Ovary (tissue), 9 donors: ENCODE measurements around the gene ROBO1. TPM values are rescaled to one million over a fixed set of nuclear protein-coding genes. Genes with fewer than 3 reads are reported as not detected.
"Not testable (repeated sequence)": the region's sequence is repeated elsewhere in the genome, so short reads cannot be mapped to it uniquely, and the experiment has no call there.

Experiments used
- DNase-seq, 5 donors: peaks; one replicate each; pipeline ENCODE4 v3.0.0-alpha.2; 2019 to 2020
- H3K27ac ChIP-seq, 2 donors: fragments of 200-600 bp; one replicate each; pipeline versions ENCODE4 v1.5.1 to v1.8.0; 2019 to 2022
- H3K27me3 ChIP-seq: fragments of 200-600 bp; one replicate; pipeline ENCODE4 v1.8.0; 2022
- H3K36me3 ChIP-seq: fragments of 200-600 bp; sonication (generic); one replicate; pipeline ENCODE4 v1.5.1; 2019
- H3K4me1 ChIP-seq: one replicate; pipeline ENCODE4 v1.8.1; 2013; ENCODE audit warnings: mild to moderate bottlenecking, moderate library complexity; ENCODE audit not compliant: insufficient read depth
- H3K4me3 ChIP-seq: fragments of 200-600 bp; sonication (generic); one replicate; pipeline ENCODE4 v1.5.1; 2017
- H3K9me3 ChIP-seq, 2 donors: fragments of 200-600 bp in 1 of 2; sonication (generic) in 1 of 2; one replicate each; pipeline versions ENCODE4 v1.5.1 to v1.8.1; 2013 to 2019; ENCODE audit warnings: mild to moderate bottlenecking in 1 of 2, moderate library complexity in 1 of 2
- EP300 ChIP-seq: sonication (generic); formaldehyde crosslinking; IDR thresholded peaks from one replicate; pipeline ENCODE4 v1.6.1; 2017; ENCODE audit warnings: antibody characterized with exemption
- POLR2A ChIP-seq: fragments of 450-650 bp; IDR thresholded peaks from one replicate; pipeline ENCODE4 v1.6.1; 2017; ENCODE audit warnings: antibody characterized with exemption, mild to moderate bottlenecking, moderate library complexity
- WGBS, 3 donors: extraction: QIAGEN DNeasy Blood & Tissue Kit in 1 of 3; methylation state at CpG; one replicate each; pipeline versions ENCODE4 v1.1.5 to v1.1.7; 2013 to 2017; 5-methylcytosine and 5-hydroxymethylcytosine counted together
- intact Hi-C, 4 donors: fragments of 100-400 bp; cut with DNase I; formaldehyde crosslinking; loops; one replicate each; pipeline versions ENCODE4 v1.11.0 to v1.15.1; 2022 to 2023
- polyA plus RNA-seq, 2 donors: library from polyadenylated mRNA; stranded (reverse); fragments of 200-250 nt in 1 of 2; fragments of 350-450 nt in 1 of 2; fragmentation: Illumina TruSeq in 1 of 2; extraction: RNeasy Lipid Tissue Mini Kit (QIAGEN cat#74804) in 1 of 2; gene quantifications; one replicate each; pipeline ENCODE4 v1.2.3, GENCODE V29; 2013 to 2014
- total RNA-seq, 7 donors: library from RNA; depleted of rRNA in 2 of 7; stranded (reverse); fragments of >200 nt in 2 of 7; fragmentation: NEBNext Ultra II Directional in 3 of 7; extraction: Animal tissue kit (Norgen Biotek cat#: 25700) in 3 of 7; gene quantifications; one replicate each; pipeline versions ENCODE4 v1.1.0 to v1.2.4, GENCODE V29; 2016 to 2023
- TF ChIP-seq, protein P1 (sequence below), 3 donors: fragments of 450-650 bp in 2 of 3; fragments of 200-600 bp in 1 of 3; IDR thresholded peaks; one replicate each; pipeline versions ENCODE4 v1.5.1 to v1.8.0; 2016 to 2022; ENCODE audit warnings: antibody characterized with exemption in 3 of 3, mild to moderate bottlenecking in 1 of 3
- donor health status: DM: no; HTN: no; CAD: no; lungs with moderate emphysema.
- donor health status: DM: no; HTN: no; CAD: no.
- donor health status: Bipolar disorder and iron deficiency.
- donor health status: DM: yes; HTN: yes; CAD: no.
- donor health status: DM: no; HTN: no; CAD: no.
- donor health status: DM: yes; HTN: yes; CAD: no.

Gene ROBO1
- total and polyA plus RNA-seq, 9 donors: 17.2 to 49.5 (median 29.0) TPM

DNA sequence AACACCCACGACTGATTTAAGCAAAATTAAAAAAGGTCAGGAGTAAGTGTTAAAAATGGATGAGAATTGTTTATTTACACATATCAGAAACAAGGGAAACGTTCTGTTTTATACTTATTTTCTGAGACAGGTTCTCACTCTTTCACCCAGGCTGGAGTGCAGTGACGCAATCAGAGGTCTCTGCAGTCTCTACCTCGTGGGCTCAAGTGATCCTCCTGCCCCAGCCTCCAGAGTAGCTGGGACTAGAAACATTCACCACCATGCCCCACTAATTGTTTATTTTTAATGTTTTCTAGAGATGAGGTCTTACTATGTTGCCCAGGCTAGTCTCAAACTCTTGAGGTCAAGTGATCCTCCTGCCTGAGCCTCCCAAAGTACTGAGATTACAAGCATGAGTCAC is 1080.3 kb downstream of the ROBO1 start:
- no peak for DNase-seq
- H3K4me3 ChIP-seq: no peak overlapping the region
- H3K36me3 ChIP-seq: no peaks in the 10 kb centered on the region
- no peaks in the 10 kb centered on the region for H3K4me1 ChIP-seq
- 85 to 87% (median 86%) methylated on average over 4 of the region's 4 CpGs for WGBS, 3 donors
- H3K27ac ChIP-seq: no peak overlapping the region
- no peaks in the 10 kb centered on the region for H3K27me3 ChIP-seq
- TF ChIP-seq, protein P1, sequence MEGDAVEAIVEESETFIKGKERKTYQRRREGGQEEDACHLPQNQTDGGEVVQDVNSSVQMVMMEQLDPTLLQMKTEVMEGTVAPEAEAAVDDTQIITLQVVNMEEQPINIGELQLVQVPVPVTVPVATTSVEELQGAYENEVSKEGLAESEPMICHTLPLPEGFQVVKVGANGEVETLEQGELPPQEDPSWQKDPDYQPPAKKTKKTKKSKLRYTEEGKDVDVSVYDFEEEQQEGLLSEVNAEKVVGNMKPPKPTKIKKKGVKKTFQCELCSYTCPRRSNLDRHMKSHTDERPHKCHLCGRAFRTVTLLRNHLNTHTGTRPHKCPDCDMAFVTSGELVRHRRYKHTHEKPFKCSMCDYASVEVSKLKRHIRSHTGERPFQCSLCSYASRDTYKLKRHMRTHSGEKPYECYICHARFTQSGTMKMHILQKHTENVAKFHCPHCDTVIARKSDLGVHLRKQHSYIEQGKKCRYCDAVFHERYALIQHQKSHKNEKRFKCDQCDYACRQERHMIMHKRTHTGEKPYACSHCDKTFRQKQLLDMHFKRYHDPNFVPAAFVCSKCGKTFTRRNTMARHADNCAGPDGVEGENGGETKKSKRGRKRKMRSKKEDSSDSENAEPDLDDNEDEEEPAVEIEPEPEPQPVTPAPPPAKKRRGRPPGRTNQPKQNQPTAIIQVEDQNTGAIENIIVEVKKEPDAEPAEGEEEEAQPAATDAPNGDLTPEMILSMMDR (IDR thresholded peaks at IDR 0.05): no peak
- no peak for TF ChIP-seq POLR2A
- intact Hi-C loops: no loop called here
- no peaks in the 10 kb centered on the region for H3K9me3 ChIP-seq

DNA sequence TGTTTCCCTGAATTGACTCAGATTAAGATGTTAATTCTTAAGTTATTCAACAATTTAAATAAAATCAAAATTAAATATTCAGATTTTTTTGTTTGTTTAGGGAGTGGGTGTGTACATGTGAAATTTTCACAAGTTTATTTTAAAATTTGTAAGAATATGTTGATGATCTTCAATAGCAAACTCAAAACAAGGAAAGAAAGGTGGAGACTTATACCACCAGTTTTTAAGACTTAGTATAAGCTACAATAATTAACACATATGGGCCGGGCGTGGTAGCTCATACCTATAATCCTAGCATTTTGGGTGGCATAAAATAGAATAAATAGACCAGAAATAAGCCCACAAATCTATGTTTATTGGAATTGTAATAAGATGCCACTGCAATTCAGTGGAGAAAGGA is 1084.5 kb downstream of the ROBO1 start:
- 97 to 100% (median 99%) methylated on average over 2 of the region's 2 CpGs for WGBS, 3 donors
- no peak overlapping the region for H3K4me3 ChIP-seq
- TF ChIP-seq EP300 (no peak), POLR2A (no peak)
- TF ChIP-seq, protein P1 (IDR thresholded peaks at IDR 0.05): no peak

DNA sequence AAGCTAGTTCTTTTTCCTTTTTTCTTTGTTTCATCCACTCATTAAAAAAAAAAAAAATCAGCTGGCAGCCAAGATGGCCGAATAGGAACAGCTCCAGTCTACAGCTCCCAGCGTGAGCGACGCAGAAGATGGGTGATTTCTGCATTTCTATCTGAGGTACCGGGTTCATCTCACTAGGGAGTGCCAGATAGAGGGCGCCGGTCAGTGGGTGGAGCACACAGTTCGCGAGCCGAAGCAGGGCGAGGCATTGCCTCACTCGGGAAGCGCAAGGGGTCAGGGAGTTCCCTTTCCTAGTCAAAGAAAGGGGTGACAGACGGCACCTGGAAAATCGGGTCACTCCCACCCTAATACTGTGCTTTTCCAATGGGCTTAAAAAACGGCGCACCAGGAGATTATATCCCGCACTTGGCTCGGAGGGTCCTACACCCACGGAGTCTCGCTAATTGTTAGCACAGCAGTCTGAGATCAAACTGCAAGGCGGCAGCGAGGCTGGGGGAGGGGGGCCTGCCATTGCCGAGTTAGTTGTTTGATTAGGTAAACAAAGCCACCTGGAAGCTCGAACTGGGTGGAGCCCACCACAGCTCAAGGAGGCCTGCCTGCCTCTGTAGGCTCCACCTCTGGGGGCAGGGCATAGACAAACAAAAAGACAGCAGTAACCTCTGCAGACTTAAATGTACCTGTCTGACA is 1092.5 kb downstream of the ROBO1 start:
- DNase-seq, H3K4me3 ChIP-seq, H3K9me3 ChIP-seq, H3K4me1 ChIP-seq, H3K36me3 ChIP-seq, H3K27me3 ChIP-seq, H3K27ac ChIP-seq, intact Hi-C loops: not testable (repeated sequence)
- WGBS, 3 donors: 95 to 97% (median 96%) methylated on average over 25 of the region's 25 CpGs

More for the DNA sequence above, 1084.5 kb downstream of the ROBO1 start:
- no peak overlapping the region for H3K27ac ChIP-seq
- no peaks in the 10 kb centered on the region for H3K36me3 ChIP-seq
- intact Hi-C loops: no loop called here
- DNase-seq: no peak
- no peaks in the 10 kb centered on the region for H3K9me3 ChIP-seq
- no peaks in the 10 kb centered on the region for H3K4me1 ChIP-seq
- no peaks in the 10 kb centered on the region for H3K27me3 ChIP-seq

DNA sequence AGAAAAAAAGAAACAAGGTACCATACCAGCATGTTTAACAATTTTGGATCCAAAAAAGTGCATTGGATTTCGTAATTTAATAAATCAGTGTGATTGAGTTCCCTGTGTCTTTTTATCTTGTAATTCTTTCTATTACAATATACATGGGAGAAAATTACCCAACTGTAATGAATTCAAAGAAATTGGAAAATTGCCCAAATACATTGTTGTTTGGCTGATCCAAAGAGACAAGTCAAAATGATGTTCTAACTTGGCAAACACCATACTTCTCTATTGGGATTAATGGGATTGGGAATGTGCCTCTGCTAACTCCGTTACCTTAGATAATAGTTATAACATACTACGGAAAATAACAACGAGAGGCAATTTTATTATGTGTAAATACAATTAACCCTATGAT is 1097.1 kb downstream of the ROBO1 start:
- Histone ChIP-seq H3K36me3 (no peaks in the 10 kb centered on the region), H3K9me3 (no peaks in the 10 kb centered on the region), H3K27me3 (no peaks in the 10 kb centered on the region), H3K4me3 (no peak overlapping the region), H3K27ac (no peak overlapping the region), H3K4me1 (no peaks in the 10 kb centered on the region)
- intact Hi-C loops: no loop called here
- 73 to 83% (median 82%) methylated on average over 4 of the region's 4 CpGs for WGBS, 3 donors
- TF ChIP-seq, protein P1 (IDR thresholded peaks at IDR 0.05): no peak
- TF ChIP-seq EP300 (no peak), POLR2A (no peak)
- DNase-seq: no peak

DNA sequence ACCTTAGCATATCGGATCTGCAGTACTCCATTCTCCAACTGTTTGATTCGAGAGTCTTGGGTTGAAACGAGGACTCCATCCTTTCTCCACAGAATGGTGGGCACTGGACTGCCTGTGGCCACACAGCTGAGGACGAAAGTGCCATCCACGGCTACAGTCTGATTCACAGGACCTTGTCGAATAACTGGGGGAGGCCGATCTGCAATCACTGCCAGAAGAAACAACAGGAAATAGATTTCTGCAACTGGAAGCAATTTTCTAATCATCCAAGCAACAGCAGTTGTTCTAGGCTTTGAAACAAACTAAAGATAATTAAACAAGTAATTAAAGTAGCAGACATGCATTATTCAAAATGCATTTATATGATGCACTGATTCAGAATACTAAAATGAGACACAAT is 1097.7 kb downstream of the ROBO1 start:
- intact Hi-C loops: no loop called here
- WGBS, 3 donors: 75 to 83% (median 81%) methylated on average over 7 of the region's 7 CpGs
- H3K27me3 ChIP-seq: no peaks in the 10 kb centered on the region

More for the DNA sequence above, 1097.7 kb downstream of the ROBO1 start:
- no peak overlapping the region for H3K4me3 ChIP-seq
- H3K36me3 ChIP-seq: no peaks in the 10 kb centered on the region
- no peaks in the 10 kb centered on the region for H3K9me3 ChIP-seq
- H3K27ac ChIP-seq: no peak overlapping the region
- TF ChIP-seq EP300 (no peak), POLR2A (no peak)
- TF ChIP-seq, protein P1 (IDR thresholded peaks at IDR 0.05): no peak
- H3K4me1 ChIP-seq: no peaks in the 10 kb centered on the region
- DNase-seq: no peak
